SK-N-MC (cell line): ENCODE measurements around the gene HLA-E.

Experiments
- DNase-seq: peaks from one replicate; pipeline ENCODE4 v3.0.0-alpha.2; 2011; ENCODE audit warnings: low read depth, low spot score
- H3K27ac ChIP-seq: fragments of 200-600 bp; sonication (generic); 2 replicates; pipeline ENCODE4 v1.5.1; 2016; ENCODE audit warnings: mixed run types
- H3K36me3 ChIP-seq: fragments of 200-600 bp; sonication (generic); 2 replicates; pipeline ENCODE4 v1.6.1; 2017; ENCODE audit warnings: antibody characterized with exemption, low read length, mixed read lengths; ENCODE audit not compliant: insufficient read depth
- H3K4me3 ChIP-seq: fragments of 200-600 bp; sonication (generic); 2 replicates; pipeline ENCODE4 v1.5.1; 2016
- H3K9ac ChIP-seq: fragments of 200-600 bp; sonication (generic); 2 replicates; pipeline ENCODE4 v1.8.0; 2017; ENCODE audit warnings: mixed run types, mixed read lengths; ENCODE audit not compliant: insufficient read length
- H3K9me3 ChIP-seq: fragments of 200-600 bp; sonication (generic); 2 replicates; pipeline ENCODE4 v1.6.1; 2017; ENCODE audit warnings: low read depth, mild to moderate bottlenecking, antibody characterized with exemption, low read length, moderate library complexity, mixed read lengths
- EZH2 ChIP-seq: fragments of 200-600 bp; sonication (generic); IDR thresholded peaks from one replicate; pipeline ENCODE4 v1.6.1; 2017; ENCODE audit warnings: antibody characterized with exemption
- FOXP2 ChIP-seq: optimal IDR thresholded peaks from 2 replicates; pipeline ENCODE3; 2011; ENCODE audit warnings: mild to moderate bottlenecking, moderate library complexity; ENCODE audit not compliant: insufficient read depth; ENCODE audit errors: extremely low read length, control extremely low read depth
- POLR2AphosphoS5 ChIP-seq: IDR thresholded peaks from 2 replicates; pipeline ENCODE4 v1.6.1; 2012; ENCODE audit warnings: mild to moderate bottlenecking, low read depth, low read length, borderline replicate concordance

The HLA-E gene

DNA sequence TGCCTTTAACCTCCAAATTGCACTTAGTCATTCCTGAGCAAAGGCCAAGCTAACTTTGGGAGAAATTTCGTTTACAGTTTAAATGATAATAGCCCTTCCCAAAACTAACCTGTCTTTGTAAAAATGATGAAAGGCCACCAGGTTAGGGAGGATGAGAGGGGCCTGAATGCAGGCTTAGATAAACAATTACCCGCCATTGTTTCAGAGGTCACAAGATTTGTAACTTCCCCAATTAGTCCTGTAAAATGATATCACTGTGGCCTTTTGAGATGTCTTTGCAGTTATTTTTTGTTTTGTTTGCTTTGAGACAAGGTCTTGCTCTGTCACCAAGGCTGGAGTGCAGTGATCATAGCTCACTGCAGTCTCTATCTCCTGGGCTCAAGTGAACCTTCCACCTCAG lies 40.7 kb downstream of the HLA-E start:
- H3K9me3 ChIP-seq = no peaks in the 10 kb centered on the region
- no peak overlapping the region for H3K27ac ChIP-seq
- H3K9ac ChIP-seq = no peak overlapping the region
- TF ChIP-seq POLR2AphosphoS5 (no peak), FOXP2 (no peak), EZH2 (no peak)
- H3K4me3 ChIP-seq = no peak overlapping the region
- DNase-seq = no peak
- no peaks in the 10 kb centered on the region for H3K36me3 ChIP-seq

DNA sequence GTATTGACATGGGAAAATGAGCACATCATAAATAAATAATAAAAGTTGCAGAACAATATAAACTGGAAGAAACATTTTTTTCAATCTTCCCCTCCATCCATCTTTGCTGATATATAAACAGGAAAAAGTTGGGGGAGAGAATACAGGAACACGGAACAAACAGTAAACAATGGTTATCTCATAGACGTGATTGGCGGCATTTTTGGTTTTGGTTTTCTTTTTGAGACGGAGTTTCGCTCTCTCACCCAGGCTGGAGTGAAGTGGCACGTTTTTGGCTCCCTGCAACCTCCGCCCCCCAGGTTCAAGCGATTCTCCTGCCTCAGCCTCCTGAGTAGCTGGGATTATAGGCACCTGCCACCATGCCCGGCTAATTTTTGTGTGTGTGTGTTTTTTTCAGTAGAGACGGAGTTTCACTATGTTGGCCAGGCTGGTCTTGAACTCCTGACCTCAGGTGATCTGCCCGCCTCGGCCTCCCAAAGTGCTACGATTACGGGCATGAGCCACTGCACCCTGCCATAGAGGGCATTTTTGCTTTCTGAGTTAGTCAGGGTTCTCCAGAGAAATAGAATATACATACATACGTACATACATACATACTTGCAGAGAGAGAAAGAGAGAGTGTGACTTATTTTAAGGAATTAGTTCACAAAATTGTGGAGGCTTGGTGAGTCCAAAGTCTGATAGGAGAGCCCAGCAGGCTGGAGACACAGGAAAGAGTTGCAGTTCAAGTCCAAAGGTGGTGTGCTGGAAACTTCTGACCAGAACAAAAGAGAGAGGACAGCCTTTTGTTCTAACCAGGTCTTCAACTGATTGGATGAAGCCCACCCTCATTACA lies 44.4 kb downstream of the HLA-E start:
- DNase-seq = no peak
- no peak overlapping the region for H3K4me3 ChIP-seq
- no peak overlapping the region for H3K9ac ChIP-seq
- H3K27ac ChIP-seq = no peak overlapping the region
- TF ChIP-seq EZH2 = no peak
- TF ChIP-seq FOXP2 = no peak
- TF ChIP-seq POLR2AphosphoS5 = no peak
- H3K9me3 ChIP-seq = no peaks in the 10 kb centered on the region
- no peaks in the 10 kb centered on the region for H3K36me3 ChIP-seq

- Histone ChIP-seq H3K27ac (no peak overlapping the region), H3K4me3 (no peak overlapping the region), H3K9ac (no peak overlapping the region), H3K9me3 (no peaks in the 10 kb centered on the region), H3K36me3 (no peaks in the 10 kb centered on the region)
- DNase-seq = no peak
- TF ChIP-seq FOXP2 = no peak
- no peak for TF ChIP-seq EZH2
- TF ChIP-seq POLR2AphosphoS5 = no peak
Measured at GRCh38 chr6:30537931-30538330, 48.6 kb downstream of the HLA-E start.

DNA sequence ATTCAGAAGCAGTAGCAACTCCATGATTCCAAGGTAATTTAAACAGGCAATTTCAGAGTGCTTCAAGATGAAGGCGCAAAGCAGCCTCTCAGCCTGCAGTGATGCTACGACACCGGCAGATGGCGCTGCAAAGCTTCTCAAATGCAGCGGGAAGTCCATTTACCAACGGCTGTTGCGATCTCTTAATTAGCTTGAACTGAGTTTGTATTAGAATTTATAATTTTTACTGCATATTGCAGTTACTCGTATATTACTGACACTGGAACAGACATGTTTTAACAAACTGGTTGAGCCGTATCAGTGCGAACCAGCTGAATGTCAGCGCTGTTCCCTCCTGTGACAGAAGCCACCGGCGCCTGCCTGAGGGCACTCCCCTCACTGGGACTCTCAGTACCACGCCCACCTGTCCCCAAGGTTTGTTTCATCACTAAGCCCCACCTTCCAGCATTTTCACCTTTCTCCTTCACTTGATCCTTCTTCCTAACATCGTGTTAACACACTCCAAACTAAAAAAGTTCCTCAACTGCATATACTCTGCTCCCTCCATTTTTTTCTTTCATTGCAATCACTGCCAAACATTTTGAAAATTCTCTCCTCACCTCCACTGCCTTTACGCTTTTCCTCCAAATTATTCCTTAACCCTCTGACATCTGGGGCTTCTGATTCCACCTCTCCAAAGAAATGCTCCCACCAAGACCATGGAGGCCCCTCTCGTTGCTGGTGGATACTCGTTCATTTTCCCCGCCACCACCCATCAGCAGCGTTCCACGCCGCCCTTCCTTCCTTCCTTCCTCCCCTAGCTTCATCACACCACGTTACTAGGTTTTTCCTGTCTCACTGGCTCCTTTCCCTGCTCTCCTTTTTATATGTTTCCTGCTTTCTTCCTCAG lies 52.5 kb downstream of the HLA-E start:
- Histone ChIP-seq H3K27ac (no peak overlapping the region), H3K9ac (no peak overlapping the region), H3K9me3 (no peaks in the 10 kb centered on the region), H3K4me3 (peak overlapping the region; percentile 79), H3K36me3 (peaks cover 4% of the 10 kb centered on the region; the same call in 1 of the 2 replicates)
- no peak for TF ChIP-seq POLR2AphosphoS5
- no peak for TF ChIP-seq FOXP2
- no peak for TF ChIP-seq EZH2
- DNase-seq = peak; percentile 83

DNA sequence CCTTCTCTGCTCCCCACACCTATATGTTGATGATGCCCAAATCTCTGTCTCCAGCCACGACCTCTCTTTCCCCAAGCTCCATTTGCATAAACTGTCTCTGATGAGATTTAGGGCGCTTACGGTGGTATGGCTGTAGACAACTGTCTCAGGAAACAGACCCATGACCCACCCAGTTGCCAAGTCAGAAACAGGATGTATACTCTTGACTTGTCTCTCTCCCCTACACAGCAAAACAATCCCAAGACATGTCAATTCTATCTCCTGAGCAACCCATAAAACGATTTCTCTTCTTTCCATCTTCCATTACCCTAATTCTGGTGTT lies 53.1 kb downstream of the HLA-E start:
- no peak overlapping the region for H3K4me3 ChIP-seq
- DNase-seq = no peak
- H3K9ac ChIP-seq = no peak overlapping the region
- no peak for TF ChIP-seq EZH2
- H3K9me3 ChIP-seq = no peaks in the 10 kb centered on the region
- H3K36me3 ChIP-seq = peaks cover 4% of the 10 kb centered on the region; the same call in 1 of the 2 replicates
- no peak overlapping the region for H3K27ac ChIP-seq

DNA sequence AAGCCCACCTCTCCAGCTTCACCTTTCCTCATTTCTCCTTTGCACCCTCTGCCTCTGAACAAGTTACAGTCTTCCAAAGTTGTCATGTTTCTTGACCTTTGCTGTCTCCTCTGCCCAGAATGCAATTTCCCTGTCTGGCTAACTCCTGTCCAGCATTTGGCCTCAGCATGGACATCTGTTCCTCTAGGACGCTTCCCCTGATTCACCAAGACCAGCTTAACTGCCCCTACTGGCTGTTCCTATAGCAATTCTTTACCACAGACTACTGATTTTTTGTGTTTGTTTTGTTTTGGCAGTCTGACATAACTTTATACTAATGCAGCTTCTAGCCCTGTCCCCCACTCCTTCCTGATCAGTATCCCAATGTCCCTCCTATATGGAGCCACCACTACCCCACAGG lies 53.6 kb downstream of the HLA-E start:
- no peak for DNase-seq
- no peak overlapping the region for H3K27ac ChIP-seq
- H3K4me3 ChIP-seq = no peak overlapping the region
- TF ChIP-seq POLR2AphosphoS5 (no peak), FOXP2 (no peak), EZH2 (no peak)
- H3K36me3 ChIP-seq = peaks cover 4% of the 10 kb centered on the region; the same call in 1 of the 2 replicates
- no peak overlapping the region for H3K9ac ChIP-seq
- H3K9me3 ChIP-seq = no peaks in the 10 kb centered on the region
